GM13977 (cell line): Measurements from ENCODE around the gene SPON1.

Experiments
- DNase-seq: peaks from one replicate; pipeline ENCODE4 v3.0.0; 2012; ENCODE audit warnings: low spot score
- CTCF ChIP-seq: IDR thresholded peaks from 2 replicates; pipeline ENCODE4 v1.5.1; 2012; ENCODE audit warnings: mild to moderate bottlenecking, control low read depth; ENCODE audit not compliant: insufficient read depth; ENCODE audit errors: extremely low read depth, missing control alignments
- in situ Hi-C: fragments of 300-500 bp; cut with MboI; formaldehyde crosslinking; loops from one replicate; pipeline ENCODE4 v1.12.0; 2022; ENCODE audit warnings: low sequenced_read_pairs, low pct_unique_long_range_greater_than_20kb, mixed read lengths, inconsistent platforms; ENCODE audit not compliant: unreplicated experiment

SPON1 gene

GRCh38 chr11:14042686-14043465 lies 80.4 kb downstream of the SPON1 start:
- no peak for TF ChIP-seq CTCF
- DNase-seq = no peak
- in situ Hi-C loops = no loop called here

- in situ Hi-C loops = no loop called here
- no peak for TF ChIP-seq CTCF
- DNase-seq = no peak
Measured at GRCh38 chr11:14044916-14045315, 82.4 kb downstream of the SPON1 start.

DNA sequence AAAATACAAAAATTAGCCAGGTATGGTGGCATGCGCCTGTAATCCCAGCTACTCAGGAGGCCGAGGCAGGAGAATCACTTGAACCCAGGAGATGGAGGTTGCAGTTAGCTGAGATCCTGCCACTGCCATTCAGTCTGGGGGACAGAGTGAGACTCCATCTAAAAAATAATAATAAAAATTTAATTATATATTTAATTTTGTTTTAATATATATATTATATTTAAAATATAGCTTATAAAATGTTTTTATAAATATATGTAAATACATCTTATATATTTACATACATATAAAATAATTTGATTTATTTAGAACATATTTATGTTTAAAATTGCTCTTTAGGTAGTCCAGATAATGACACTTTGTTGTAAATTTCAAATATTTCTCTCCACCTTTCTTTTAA lies 82.9 kb downstream of the SPON1 start:
- no peak for TF ChIP-seq CTCF
- no peak for DNase-seq
- in situ Hi-C loops = no loop called here

DNA sequence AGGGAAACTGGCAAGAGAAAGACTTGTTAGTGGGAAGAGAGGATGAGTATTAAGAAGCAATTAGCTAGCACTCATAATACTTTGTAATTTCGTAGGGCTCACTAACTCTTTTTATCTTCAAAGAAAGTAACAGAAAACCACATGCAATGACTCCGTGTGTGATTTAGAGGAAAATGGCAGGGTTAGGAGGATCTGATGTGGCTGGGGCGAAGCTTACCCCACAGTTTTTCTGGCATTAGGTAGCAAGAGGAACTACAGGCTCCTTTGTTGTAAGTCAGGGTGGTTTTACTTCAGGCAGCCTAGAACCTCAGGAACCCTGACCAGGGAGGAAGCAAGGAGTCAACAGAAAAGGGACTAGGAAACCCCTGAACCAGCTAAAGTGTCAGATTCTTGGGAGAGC lies 89.7 kb downstream of the SPON1 start:
- no peak for DNase-seq
- TF ChIP-seq CTCF = no peak
- in situ Hi-C loops = no loop called here

DNA sequence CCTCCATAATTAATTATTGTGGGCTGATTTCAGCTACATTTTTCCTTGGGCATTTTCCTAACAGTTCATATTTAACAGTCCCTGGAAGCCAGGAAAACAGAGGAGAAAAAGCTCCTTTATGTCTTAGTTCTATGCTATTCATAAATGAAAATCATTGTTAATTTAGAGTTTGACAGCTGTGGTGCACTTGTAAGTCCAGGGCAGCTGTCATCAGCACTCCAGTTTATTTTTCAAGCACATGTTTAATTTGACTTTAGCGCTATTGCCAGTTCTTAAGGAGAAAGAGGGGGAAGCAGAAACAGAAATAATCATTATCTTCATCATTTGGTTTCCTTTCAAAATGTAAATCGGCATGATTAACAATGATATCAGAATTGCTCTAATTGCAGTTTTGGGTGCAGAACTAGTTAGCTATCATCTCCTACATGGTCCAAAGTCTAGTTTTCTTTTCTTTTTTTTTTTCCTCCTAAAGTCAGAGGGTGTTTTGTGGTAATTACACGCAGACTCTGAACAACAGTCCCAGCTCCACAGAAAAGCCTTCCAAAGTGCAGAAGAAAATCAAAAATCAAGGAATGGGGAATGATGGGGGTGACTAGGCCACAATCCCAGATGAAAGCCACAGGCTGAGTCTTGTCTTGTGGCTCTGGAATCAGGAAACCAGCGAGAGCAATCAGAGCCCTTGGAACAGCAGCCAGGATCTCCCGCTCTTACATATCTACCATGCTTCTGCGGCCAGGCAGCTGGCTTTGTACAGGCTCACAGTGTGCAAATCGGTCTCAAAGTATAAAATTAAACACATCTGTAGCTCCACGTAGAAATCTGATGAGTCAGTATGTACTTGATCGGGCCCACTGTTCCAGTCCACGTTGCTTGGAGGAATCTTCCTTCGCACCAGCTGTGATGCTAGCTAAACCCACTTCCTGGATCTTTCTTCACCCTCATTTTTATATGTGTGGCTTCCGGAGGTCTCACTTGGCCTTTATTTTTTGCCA lies 91.9 kb downstream of the SPON1 start:
- DNase-seq = no peak
- no peak for TF ChIP-seq CTCF
- in situ Hi-C loops = no loop called here

DNA sequence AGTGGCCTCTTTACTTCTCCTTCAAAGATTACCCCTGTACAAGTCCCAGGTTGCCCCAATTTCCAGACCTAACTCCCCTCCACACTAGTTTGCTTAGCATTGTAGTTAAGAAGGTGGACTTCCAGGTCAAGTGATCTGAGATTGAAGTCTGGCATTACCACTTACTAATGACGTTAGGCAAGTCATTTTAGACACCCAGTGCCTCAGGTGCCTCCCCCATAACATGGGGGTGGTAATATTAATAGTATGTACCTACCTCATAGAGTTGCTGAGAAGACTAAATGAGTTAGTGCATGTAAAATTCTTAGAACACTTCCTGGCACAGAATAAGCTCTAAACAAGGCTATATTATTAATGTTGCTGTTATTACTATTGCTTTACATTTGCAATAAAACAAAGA lies 93.4 kb downstream of the SPON1 start:
- in situ Hi-C loops = no loop called here
- no peak for DNase-seq
- TF ChIP-seq CTCF = no peak
